Ishikawa (cell line): ENCODE measurements around the gene KDM5A.

Experiments
- CEBPB ChIP-seq: IDR thresholded peaks from 2 replicates; pipeline ENCODE4 v1.6.1; 2012
- CREB1 ChIP-seq: IDR thresholded peaks from 2 replicates; pipeline ENCODE4 v1.6.1; 2012; ENCODE audit warnings: low read depth
- EGR1 ChIP-seq: IDR thresholded peaks from 2 replicates; pipeline ENCODE4 v1.6.1; 2012
- EP300 ChIP-seq: IDR thresholded peaks from 2 replicates; pipeline ENCODE4 v1.6.1; 2012; ENCODE audit warnings: borderline replicate concordance
- FOXM1 ChIP-seq: IDR thresholded peaks from 2 replicates; pipeline ENCODE4 v1.6.1; 2012; ENCODE audit warnings: low read depth, borderline replicate concordance
- MAX ChIP-seq: IDR thresholded peaks from 2 replicates; pipeline ENCODE4 v1.6.1; 2012
- NFIC ChIP-seq: IDR thresholded peaks from 2 replicates; pipeline ENCODE4 v1.6.1; 2012
- RAD21 ChIP-seq: IDR thresholded peaks from 2 replicates; pipeline ENCODE4 v1.6.1; 2012; ENCODE audit warnings: low read depth
- REST ChIP-seq: IDR thresholded peaks from 2 replicates; pipeline ENCODE4 v1.6.1; 2012; ENCODE audit warnings: low read depth, mild to moderate bottlenecking
- TAF1 ChIP-seq: IDR thresholded peaks from 2 replicates; pipeline ENCODE4 v1.6.1; 2012; ENCODE audit warnings: low read depth, mild to moderate bottlenecking
- TCF12 ChIP-seq: IDR thresholded peaks from 2 replicates; pipeline ENCODE4 v1.6.1; 2012; ENCODE audit warnings: low read depth
- TEAD4 ChIP-seq: IDR thresholded peaks from 2 replicates; pipeline ENCODE4 v1.6.1; 2012
- USF1 ChIP-seq: IDR thresholded peaks from 2 replicates; pipeline ENCODE4 v1.6.1; 2012
- YY1 ChIP-seq: IDR thresholded peaks from 2 replicates; pipeline ENCODE4 v1.6.1; 2012; ENCODE audit warnings: low read depth
- ZBTB7A ChIP-seq: IDR thresholded peaks from 2 replicates; pipeline ENCODE4 v1.6.1; 2012; ENCODE audit warnings: low read depth

Gene KDM5A

GRCh38 chr12:256225-256624 lies 132.9 kb downstream of the KDM5A start:
- TF ChIP-seq CREB1 (no peak), YY1 (no peak), EP300 (no peak), FOXM1 (no peak), CEBPB (no peak), TEAD4 (no peak), TCF12 (no peak), USF1 (no peak), NFIC (no peak), ZBTB7A (no peak), RAD21 (no peak), EGR1 (no peak), TAF1 (no peak)

GRCh38 chr12:254912-255311 lies 134.2 kb downstream of the KDM5A start:
- TF ChIP-seq TCF12 = no peak
- no peak for TF ChIP-seq RAD21
- TF ChIP-seq EGR1 = no peak
- TF ChIP-seq MAX = no peak
- TF ChIP-seq TEAD4 = no peak
- TF ChIP-seq YY1 = no peak
- no peak for TF ChIP-seq ZBTB7A
- no peak for TF ChIP-seq TAF1
- TF ChIP-seq CREB1 = no peak
- no peak for TF ChIP-seq EP300
- TF ChIP-seq USF1 = no peak
- TF ChIP-seq NFIC = no peak
- TF ChIP-seq REST = no peak
- TF ChIP-seq FOXM1 = no peak

GRCh38 chr12:254039-254438 lies 135.1 kb downstream of the KDM5A start:
- TF ChIP-seq USF1 (no peak), TCF12 (no peak), RAD21 (no peak), YY1 (no peak), TAF1 (no peak), TEAD4 (no peak), EGR1 (no peak), CEBPB (no peak), FOXM1 (no peak), REST (no peak), CREB1 (no peak), NFIC (no peak), EP300 (no peak), MAX (no peak), ZBTB7A (no peak)

GRCh38 chr12:253116-253831 lies 135.8 kb downstream of the KDM5A start:
- no peak for TF ChIP-seq REST
- TF ChIP-seq EP300 = no peak
- no peak for TF ChIP-seq TCF12
- no peak for TF ChIP-seq RAD21
- no peak for TF ChIP-seq MAX
- TF ChIP-seq FOXM1 = no peak
- TF ChIP-seq TEAD4 = no peak
- TF ChIP-seq ZBTB7A = no peak
- no peak for TF ChIP-seq USF1
- TF ChIP-seq NFIC = no peak
- no peak for TF ChIP-seq CREB1
- no peak for TF ChIP-seq EGR1
- no peak for TF ChIP-seq CEBPB
- no peak for TF ChIP-seq YY1
- TF ChIP-seq TAF1 = no peak
